Dendritic cell treated with granulocyte-macrophage colony-stimulating factor and Interleukin-4, amounts not matched to agents 40 ng/mL and 50 ng/mL, for 4 days (primary cell): ENCODE data around the gene PRR29.

ENCODE experiments used
- H3K27ac Mint-ChIP-seq: one replicate; pipeline ENCODE4 v1.8.0; 2022; ENCODE audit warnings: mild to moderate bottlenecking, mixed read lengths
- H3K27me3 Mint-ChIP-seq: one replicate; pipeline ENCODE4 v1.8.0; 2022; ENCODE audit warnings: mild to moderate bottlenecking, mixed read lengths
- H3K36me3 Mint-ChIP-seq: one replicate; pipeline ENCODE4 v1.8.0; 2022; ENCODE audit warnings: low read depth, mixed read lengths
- H3K4me1 Mint-ChIP-seq: one replicate; pipeline ENCODE4 v1.8.0; 2022; ENCODE audit warnings: low read depth, mixed read lengths
- H3K4me3 Mint-ChIP-seq: one replicate; pipeline ENCODE4 v1.8.0; 2022; ENCODE audit warnings: mild to moderate bottlenecking, moderate library complexity, mixed read lengths
- H3K9me3 Mint-ChIP-seq: one replicate; pipeline ENCODE4 v1.8.0; 2022; ENCODE audit warnings: mixed read lengths
- intact Hi-C: fragments of 100-400 bp; cut with micrococcal nuclease; formaldehyde crosslinking; loops from one replicate; pipeline ENCODE4 v1.15.0; 2022

The PRR29 gene

DNA sequence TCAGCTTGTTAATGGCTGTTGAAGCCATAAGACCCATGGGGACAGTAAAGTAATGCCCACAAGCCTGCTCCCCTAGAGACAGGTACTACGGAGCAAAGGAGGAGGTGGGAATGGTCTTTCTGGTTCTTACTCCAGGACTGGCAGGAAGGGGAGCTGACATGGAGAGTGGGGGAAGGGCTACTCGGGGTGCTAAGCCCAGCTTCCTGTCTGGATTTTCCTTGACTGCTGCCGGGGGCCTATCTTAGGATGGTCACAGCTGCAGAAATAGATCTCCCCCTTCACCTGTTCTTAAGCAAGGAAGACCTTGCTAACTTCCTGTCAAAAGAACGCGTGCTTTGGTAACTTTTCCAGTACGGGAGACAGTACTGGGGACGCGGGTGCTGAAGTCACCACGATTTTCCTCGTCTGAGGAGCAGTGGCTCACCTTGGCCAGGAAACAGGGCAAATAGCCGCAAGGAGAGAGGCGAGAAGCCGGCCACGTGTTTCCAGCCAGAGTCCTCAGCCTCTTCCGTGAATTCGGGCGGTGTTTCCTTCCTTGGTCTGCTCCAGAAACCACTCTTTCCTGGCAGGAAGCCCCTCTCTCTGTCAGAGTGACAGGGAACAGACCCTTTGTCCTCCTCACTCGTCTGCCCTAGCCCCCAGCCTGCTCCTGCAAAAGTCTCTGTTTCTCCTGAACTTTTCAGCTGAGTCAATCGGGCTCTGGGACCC lies 656 bp upstream of the PRR29 start:
- Mint-ChIP-seq H3K36me3 (peaks cover 6% of the 10 kb centered on the region), H3K27ac (peak overlapping the region; percentile 75)

DNA sequence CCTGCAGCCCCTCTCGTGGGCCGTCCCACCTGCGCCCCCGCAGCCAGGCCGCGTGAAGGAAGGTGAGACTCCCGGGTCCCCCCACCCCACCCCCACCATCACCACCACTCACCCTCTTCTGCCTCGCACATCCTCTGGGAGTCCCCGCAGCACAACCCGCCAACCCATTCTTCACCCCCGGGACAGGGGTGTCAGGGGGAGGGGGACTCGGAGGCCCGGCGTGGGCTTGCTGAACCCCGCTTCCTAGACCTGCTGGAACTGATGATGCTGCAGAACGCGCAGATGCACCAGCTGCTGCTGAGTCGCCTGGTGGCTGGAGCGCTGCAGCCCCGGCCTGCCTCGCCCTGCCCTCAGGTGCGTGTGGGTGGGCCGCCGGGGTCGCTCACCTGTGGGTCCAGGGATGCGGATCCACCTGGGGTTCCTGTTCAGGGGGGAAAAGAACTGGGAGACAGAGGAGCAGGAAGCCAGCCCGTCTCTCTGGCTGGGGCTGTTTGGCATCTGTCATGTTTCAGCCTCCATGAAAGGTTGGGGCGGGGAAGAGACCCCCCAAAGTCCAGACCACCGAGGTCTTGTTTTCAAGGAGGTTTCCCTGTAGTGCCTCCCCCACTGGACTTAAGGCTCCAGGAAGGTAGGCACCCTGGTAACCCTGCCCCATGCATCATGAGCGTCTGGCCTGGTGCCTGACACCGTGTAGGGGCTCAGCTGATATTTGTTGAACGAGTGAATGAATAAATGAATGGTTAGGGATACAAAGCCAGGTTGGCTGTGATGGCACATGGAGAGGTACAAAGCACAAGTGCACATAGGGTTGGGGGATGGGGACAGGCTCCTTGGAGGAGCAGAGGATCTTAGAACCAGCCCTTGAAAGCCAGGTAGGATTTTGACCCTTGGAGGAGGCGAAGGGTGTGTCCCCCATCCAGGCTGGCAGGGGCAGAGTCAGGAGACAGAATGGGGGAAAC lies 849 bp downstream of the PRR29 start:
- H3K27ac Mint-ChIP-seq, result peak overlapping the region; percentile 75
- H3K27me3 Mint-ChIP-seq, result peaks cover 50% of the 10 kb centered on the region

More for the DNA sequence above, 656 bp upstream of the PRR29 start:
- intact Hi-C loops, result no loop called here
- Mint-ChIP-seq H3K9me3 (peaks cover 6% of the 10 kb centered on the region), H3K4me3 (peak overlapping the region; percentile 97), H3K4me1 (peaks cover 62% of the 10 kb centered on the region), H3K27me3 (peaks cover 54% of the 10 kb centered on the region)

GRCh38 chr17:63999680-64000531 lies 1.8 kb downstream of the PRR29 start:
- Mint-ChIP-seq H3K27ac (no peak overlapping the region), H3K4me3 (no peak overlapping the region), H3K27me3 (peaks cover 50% of the 10 kb centered on the region), H3K9me3 (no peaks in the 10 kb centered on the region), H3K36me3 (peaks cover 28% of the 10 kb centered on the region), H3K4me1 (peaks cover 46% of the 10 kb centered on the region)
- intact Hi-C loops, result no loop called here

More for the DNA sequence above, 849 bp downstream of the PRR29 start:
- H3K4me1 Mint-ChIP-seq, result peaks cover 51% of the 10 kb centered on the region
- peak overlapping the region; percentile 97 for H3K4me3 Mint-ChIP-seq
- intact Hi-C loops, result no loop called here
- H3K9me3 Mint-ChIP-seq, result no peaks in the 10 kb centered on the region
- H3K36me3 Mint-ChIP-seq, result peaks cover 19% of the 10 kb centered on the region

DNA sequence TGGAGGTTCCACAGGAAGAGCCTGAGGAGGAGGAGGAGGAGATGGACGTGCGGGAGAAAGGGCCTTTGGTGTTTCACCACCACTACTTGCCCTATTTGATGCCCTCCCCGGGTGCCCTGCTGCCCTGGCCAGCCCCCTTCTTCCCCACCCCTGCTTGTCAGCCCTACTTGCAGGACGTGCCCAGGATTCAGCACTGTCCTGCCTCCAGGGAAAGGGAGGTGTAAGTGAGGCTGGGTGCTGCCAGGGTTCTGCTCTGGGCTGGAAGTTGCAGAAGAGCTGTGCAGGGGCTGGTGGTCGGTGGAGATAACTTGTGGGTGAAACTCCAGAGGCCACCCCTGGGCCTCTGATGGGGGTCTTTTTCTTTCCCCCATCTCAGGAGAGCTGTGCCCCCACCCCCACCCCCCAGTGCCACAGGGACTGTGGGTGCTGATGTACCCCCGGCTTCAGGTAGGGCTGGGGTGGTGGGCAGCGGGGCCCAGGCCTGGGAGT lies 3.0 kb downstream of the PRR29 start:
- H3K9me3 Mint-ChIP-seq, result no peaks in the 10 kb centered on the region
- H3K27me3 Mint-ChIP-seq, result peaks cover 42% of the 10 kb centered on the region
- peaks cover 46% of the 10 kb centered on the region for H3K4me1 Mint-ChIP-seq
- intact Hi-C loops, result no loop called here
- no peak overlapping the region for H3K4me3 Mint-ChIP-seq
- H3K36me3 Mint-ChIP-seq, result peaks cover 36% of the 10 kb centered on the region
- peak overlapping the region; percentile 64 for H3K27ac Mint-ChIP-seq

DNA sequence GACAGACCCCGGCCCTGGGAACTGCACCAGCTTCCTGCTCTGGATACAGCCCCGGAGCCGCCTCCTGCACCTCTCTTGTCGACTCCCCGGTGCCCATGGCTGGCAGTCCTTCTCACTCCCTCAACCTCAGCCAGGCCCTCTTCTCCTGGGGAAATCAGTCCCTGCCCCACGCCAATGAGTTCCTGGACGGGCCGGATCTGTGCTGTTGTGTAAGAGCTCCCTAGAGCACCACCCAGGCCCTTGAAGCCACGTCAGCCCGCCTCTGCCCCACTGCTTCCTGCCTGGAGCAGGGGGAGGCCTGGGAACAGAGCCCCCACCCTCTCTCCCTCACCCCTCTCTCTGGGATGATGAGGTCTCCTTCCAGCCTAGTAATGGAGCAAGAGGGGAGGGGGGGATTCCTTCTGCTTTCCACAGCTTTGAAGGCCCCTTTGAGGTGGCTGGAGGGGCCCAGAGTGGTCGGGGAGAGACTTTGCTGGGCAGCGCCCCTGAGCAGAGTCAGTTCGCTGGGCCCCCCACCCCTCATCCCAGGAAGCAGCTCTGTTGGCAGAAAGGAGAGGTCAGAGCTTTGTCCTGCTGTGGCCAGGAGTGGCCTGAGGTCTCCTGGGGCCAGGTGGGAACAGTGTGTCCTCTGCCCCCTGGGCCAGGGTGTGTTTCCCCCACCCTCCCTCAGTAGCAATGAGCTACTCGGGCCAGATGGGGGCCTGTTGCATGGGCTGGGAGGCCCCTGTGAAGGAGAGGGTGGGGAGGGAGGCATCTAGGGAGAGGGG lies 3.8 kb downstream of the PRR29 start:
- no peaks in the 10 kb centered on the region for H3K9me3 Mint-ChIP-seq
- no peak overlapping the region for H3K4me3 Mint-ChIP-seq
- H3K27me3 Mint-ChIP-seq, result peaks cover 34% of the 10 kb centered on the region
- intact Hi-C loops, result no loop called here
- peak overlapping the region; percentile 64 for H3K27ac Mint-ChIP-seq
- H3K36me3 Mint-ChIP-seq, result peaks cover 36% of the 10 kb centered on the region
- peaks cover 52% of the 10 kb centered on the region for H3K4me1 Mint-ChIP-seq

GRCh38 chr17:64002658-64003525 lies 4.7 kb downstream of the PRR29 start:
- H3K27me3 Mint-ChIP-seq, result peaks cover 25% of the 10 kb centered on the region
- peaks cover 36% of the 10 kb centered on the region for H3K36me3 Mint-ChIP-seq
- intact Hi-C loops, result no loop called here
- H3K9me3 Mint-ChIP-seq, result no peaks in the 10 kb centered on the region
- no peak overlapping the region for H3K4me3 Mint-ChIP-seq
- H3K27ac Mint-ChIP-seq, result no peak overlapping the region
- H3K4me1 Mint-ChIP-seq, result peaks cover 55% of the 10 kb centered on the region

DNA sequence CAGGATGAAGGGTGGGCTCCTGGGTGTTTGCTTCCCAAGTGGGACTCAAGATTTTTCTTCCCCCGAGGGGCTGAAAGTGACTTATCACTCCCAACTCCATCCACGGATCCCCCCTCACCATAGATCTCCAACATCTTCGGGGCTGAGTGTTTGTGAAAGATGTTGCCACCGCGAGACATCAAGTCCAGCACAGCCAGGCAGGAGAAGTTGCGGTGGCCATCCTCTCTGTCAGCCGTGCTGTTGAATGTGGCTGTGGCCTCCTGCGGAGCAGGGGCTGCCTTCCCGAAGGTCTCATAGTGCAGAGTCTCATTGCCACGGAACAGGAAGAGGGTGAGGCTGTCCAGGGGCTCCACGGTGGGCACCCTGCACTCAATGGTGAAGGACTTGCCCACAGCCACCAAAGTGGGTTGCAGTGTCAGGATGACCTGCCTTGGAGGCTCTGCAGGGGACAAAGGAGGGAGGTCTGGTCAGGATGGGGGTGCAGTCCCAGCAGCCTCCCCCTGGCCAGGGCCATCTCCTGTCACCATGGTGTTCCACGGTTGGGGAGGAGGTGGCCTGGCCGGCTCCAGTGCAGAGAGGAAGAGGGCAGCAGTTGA lies 5.5 kb downstream of the PRR29 start:
- H3K4me1 Mint-ChIP-seq, result peaks cover 55% of the 10 kb centered on the region
- H3K36me3 Mint-ChIP-seq, result peaks cover 29% of the 10 kb centered on the region
- peak overlapping the region; percentile 6 for H3K27ac Mint-ChIP-seq
- H3K9me3 Mint-ChIP-seq, result no peaks in the 10 kb centered on the region
- intact Hi-C loops, result no loop called here
- H3K27me3 Mint-ChIP-seq, result peaks cover 20% of the 10 kb centered on the region
- H3K4me3 Mint-ChIP-seq, result no peak overlapping the region

DNA sequence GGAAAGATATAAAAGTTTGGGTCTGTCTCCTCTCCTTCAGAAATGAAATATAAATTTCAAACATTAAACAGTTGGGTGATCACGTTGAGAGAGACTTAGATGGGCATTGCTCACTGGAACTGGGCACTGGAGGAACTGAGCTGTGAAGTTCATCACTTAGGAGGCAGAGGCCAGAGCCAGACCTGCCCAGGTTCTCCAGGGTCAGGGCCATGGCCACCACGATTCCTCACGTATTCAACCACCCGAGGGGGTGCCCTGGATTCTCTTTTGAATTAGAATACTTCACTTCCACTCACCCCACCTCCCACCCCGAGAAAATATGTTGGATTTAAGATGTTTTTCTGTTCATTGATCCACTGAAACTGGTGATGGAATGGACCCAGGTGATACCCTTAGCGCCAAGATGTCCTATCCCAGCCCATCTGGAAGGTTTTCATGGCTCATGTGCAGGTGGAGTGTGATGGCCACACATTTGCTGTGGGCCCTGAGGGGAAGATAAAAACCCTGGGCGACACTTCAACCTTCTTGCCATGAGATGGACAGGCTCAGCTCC lies 6.1 kb downstream of the PRR29 start:
- H3K27me3 Mint-ChIP-seq, result peaks cover 13% of the 10 kb centered on the region
- intact Hi-C loops, result no loop called here
- H3K27ac Mint-ChIP-seq, result peak overlapping the region; percentile 6
- H3K4me1 Mint-ChIP-seq, result peaks cover 55% of the 10 kb centered on the region
- H3K36me3 Mint-ChIP-seq, result peaks cover 29% of the 10 kb centered on the region
- no peak overlapping the region for H3K4me3 Mint-ChIP-seq
- no peaks in the 10 kb centered on the region for H3K9me3 Mint-ChIP-seq

DNA sequence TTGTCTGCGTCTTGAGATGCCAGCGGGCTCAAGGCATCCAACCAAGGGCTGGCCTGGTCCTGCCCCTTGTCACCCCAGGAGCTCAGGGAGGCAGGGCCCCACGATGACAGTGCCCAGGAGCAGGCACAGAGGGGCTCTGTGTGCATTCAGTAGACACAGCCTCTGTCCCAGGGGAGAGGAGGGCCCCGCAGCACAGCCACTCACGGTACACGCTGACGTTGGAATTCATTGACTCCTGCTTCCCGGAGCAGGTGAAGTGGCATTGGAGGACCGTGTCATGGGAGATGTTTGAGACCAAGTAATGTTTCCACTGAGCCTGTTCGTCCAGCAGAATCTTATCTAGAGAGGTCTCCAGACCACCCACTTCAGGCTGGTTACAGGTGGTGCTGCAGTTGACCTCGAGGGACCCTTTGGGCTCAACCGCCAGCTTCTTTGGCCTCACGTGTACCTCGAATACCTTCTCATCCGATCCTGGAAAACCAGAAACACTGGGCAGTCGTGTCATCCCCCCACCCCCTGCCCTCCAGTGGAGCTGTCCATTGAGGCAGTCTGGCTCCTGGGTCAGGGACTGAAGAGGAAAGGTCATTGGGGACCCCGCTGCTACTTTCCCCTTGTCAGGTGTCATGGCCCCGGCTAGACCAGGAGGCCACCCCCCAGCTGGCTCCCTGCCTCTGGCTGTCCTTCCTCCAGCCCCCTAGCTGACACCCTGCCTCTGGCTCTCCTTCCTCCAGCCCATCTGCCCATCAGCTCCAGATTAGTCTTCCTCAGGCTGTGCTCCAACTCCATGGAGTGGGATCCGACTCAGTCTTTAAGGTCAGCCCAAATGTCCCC lies 7.0 kb downstream of the PRR29 start:
- peak overlapping the region; percentile 14 for H3K27ac Mint-ChIP-seq

DNA sequence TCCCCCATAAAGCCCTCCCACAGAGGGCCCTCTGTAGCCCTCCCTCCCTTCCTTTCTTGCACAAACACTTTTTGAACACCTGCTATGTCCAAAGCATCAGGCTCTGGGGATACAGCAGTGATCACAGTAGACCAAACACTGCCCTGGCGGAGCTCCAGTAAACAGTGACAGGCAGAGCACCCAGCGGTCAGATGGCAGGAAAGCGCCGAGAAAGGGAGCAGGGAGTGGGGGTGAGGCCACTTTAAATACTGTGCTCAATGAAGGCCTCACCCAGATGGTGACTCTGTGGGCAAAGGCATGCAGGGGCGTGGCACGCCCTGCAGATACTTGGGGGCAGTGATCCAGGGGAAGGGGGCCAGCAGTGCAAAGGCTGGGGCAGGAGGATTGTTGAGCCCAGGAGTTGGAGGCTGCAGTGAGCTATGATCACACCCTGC lies 7.6 kb downstream of the PRR29 start:
- H3K36me3 Mint-ChIP-seq, result peaks cover 29% of the 10 kb centered on the region
- H3K9me3 Mint-ChIP-seq, result no peaks in the 10 kb centered on the region
- H3K4me3 Mint-ChIP-seq, result no peak overlapping the region
- H3K27me3 Mint-ChIP-seq, result no peaks in the 10 kb centered on the region
- H3K27ac Mint-ChIP-seq, result peak overlapping the region; percentile 14
- peaks cover 53% of the 10 kb centered on the region for H3K4me1 Mint-ChIP-seq
- intact Hi-C loops, result no loop called here

More for the DNA sequence above, 7.0 kb downstream of the PRR29 start:
- H3K4me1 Mint-ChIP-seq, result peaks cover 56% of the 10 kb centered on the region
- H3K9me3 Mint-ChIP-seq, result no peaks in the 10 kb centered on the region
- H3K4me3 Mint-ChIP-seq, result no peak overlapping the region
- H3K27me3 Mint-ChIP-seq, result peaks cover 5% of the 10 kb centered on the region
- intact Hi-C loops, result no loop called here
- peaks cover 29% of the 10 kb centered on the region for H3K36me3 Mint-ChIP-seq

- Mint-ChIP-seq H3K27ac (no peak overlapping the region), H3K4me3 (no peak overlapping the region), H3K4me1 (peaks cover 46% of the 10 kb centered on the region), H3K9me3 (no peaks in the 10 kb centered on the region), H3K36me3 (peaks cover 29% of the 10 kb centered on the region), H3K27me3 (no peaks in the 10 kb centered on the region)
- intact Hi-C loops, result no loop called here
Measured at GRCh38 chr17:64006361-64007088, 8.4 kb downstream of the PRR29 start.
